GM19035 (cell line): Measurements from ENCODE around the gene CYP4F22.
"Not testable (repeated sequence)": the region's sequence is repeated elsewhere in the genome, so short reads cannot be mapped to it uniquely, and the experiment has no call there.

ENCODE experiments used
- ATAC-seq: cut with Tn5 transposase; IDR thresholded peaks from one replicate; pipeline ENCODE4 v1.9.1; 2021; ENCODE audit not compliant: unreplicated experiment

The CYP4F22 gene

GRCh38 chr19:15488489-15489226 lies 19.7 kb upstream of the CYP4F22 start:
- ATAC-seq: no peak

- no peak for ATAC-seq
Observed at GRCh38 chr19:15495151-15495550, 13.2 kb upstream of the CYP4F22 start.

GRCh38 chr19:15498156-15498858 lies 10.0 kb upstream of the CYP4F22 start:
- no peak for ATAC-seq

GRCh38 chr19:15498910-15499309 lies 9.4 kb upstream of the CYP4F22 start:
- no peak for ATAC-seq

- no peak for ATAC-seq
Observed at GRCh38 chr19:15501596-15501995, 6.7 kb upstream of the CYP4F22 start.

GRCh38 chr19:15502264-15502663 lies 6.1 kb upstream of the CYP4F22 start:
- ATAC-seq: no peak

GRCh38 chr19:15506074-15506571 lies 2.2 kb upstream of the CYP4F22 start:
- ATAC-seq: no peak

GRCh38 chr19:15507068-15508034 lies 974 bp upstream of the CYP4F22 start:
- ATAC-seq: no peak

GRCh38 chr19:15511671-15512424 lies 3.5 kb downstream of the CYP4F22 start:
- ATAC-seq: no peak

GRCh38 chr19:15515227-15515625 lies 6.9 kb downstream of the CYP4F22 start:
- not testable (repeated sequence) for ATAC-seq

- no peak for ATAC-seq
Observed at GRCh38 chr19:15516363-15516762, 8.0 kb downstream of the CYP4F22 start.

- ATAC-seq: no peak
Observed at GRCh38 chr19:15517778-15518177, 9.5 kb downstream of the CYP4F22 start.

- ATAC-seq: no peak
Observed at GRCh38 chr19:15519433-15519976, 11.2 kb downstream of the CYP4F22 start.

- no peak for ATAC-seq
Observed at GRCh38 chr19:15524781-15525180, 16.5 kb downstream of the CYP4F22 start.

- ATAC-seq: no peak
Observed at GRCh38 chr19:15525291-15525690, 17.0 kb downstream of the CYP4F22 start.

GRCh38 chr19:15526408-15526807 lies 18.1 kb downstream of the CYP4F22 start:
- ATAC-seq: no peak

- ATAC-seq: no peak
Observed at GRCh38 chr19:15527705-15528104, 19.4 kb downstream of the CYP4F22 start.

- no peak for ATAC-seq
Observed at GRCh38 chr19:15529774-15530372, 21.5 kb downstream of the CYP4F22 start.

- ATAC-seq: no peak
Observed at GRCh38 chr19:15532779-15533521, 24.6 kb downstream of the CYP4F22 start.
